K562 (cell line): ENCODE measurements around the gene KIAA1958. TPM values are rescaled to one million over a fixed set of nuclear protein-coding genes. Genes with fewer than 3 reads are reported as not detected.

Experiments
- ATAC-seq: fragments of 200-7000 bp; cut with Tn5 transposase; 3 replicates; pipeline ENCODE4 v1.9.1; 2020; ENCODE audit warnings: moderate library complexity
- BruUV-seq: library from RNA; stranded (reverse); fragments of 400-500 nt; replicated peaks from 2 replicates; lab custom pipeline; 2021; lab: Mats Ljungman, UMichigan
- CTCF ChIA-PET: fragments of 300-600 bp; formaldehyde crosslinking; extraction: SDS; loops from one replicate; lab custom pipeline; 2021; ENCODE audit warnings: low intra/inter-chr PET ratio; lab: Yijun Ruan, JAX
- POLR2A ChIA-PET: fragments of 300-600, 350-650 bp; sonication (Branson Sonifier 250); formaldehyde crosslinking; extraction: SDS; loops from one replicate; lab custom pipeline; 2021; ENCODE audit warnings: antibody characterized with exemption, inconsistent platforms; lab: Yijun Ruan, JAX
- DNase-seq, 4 experiments: peaks; one replicate each; pipeline versions ENCODE4 v3.0.0 to v3.0.0-alpha.2; 2011 to 2018; ENCODE audit warnings: low spot score in 3 of 4, mixed read lengths in 3 of 4; ENCODE audit errors: extremely low read depth in 1 of 4
- FAIRE-seq: peaks from 2 replicates; lab custom pipeline; 2011; peaks lifted over from hg19 to GRCh38; lab: Jason Lieb, UNC
- H2AFZ ChIP-seq: 2 replicates; pipeline ENCODE4 v1.6.0; 2011; ENCODE audit warnings: low read depth, low read length, control low read depth, inconsistent platforms
- H3K27ac ChIP-seq: fragments of 200-600 bp; 3 replicates; pipeline ENCODE4 v1.8.0; 2011; ENCODE audit warnings: low read depth, mild to moderate bottlenecking, control low read depth, inconsistent platforms, low read length, moderate library complexity, mixed read lengths; ENCODE audit errors: extremely low read depth
- H3K27me3 ChIP-seq, 2 experiments: fragments of 300-600 bp in 1 of 2; 2 replicates in 1 of 2; 3 replicates in 1 of 2; pipeline versions ENCODE4 v1.6.0 to v1.8.0; 2011; ENCODE audit warnings: inconsistent platforms in 2 of 2, low read length in 2 of 2, mild to moderate bottlenecking in 1 of 2, mixed read lengths in 1 of 2, moderate library complexity in 1 of 2; ENCODE audit not compliant: control insufficient read depth in 2 of 2, insufficient read depth in 2 of 2
- H3K36me3 ChIP-seq: fragments of 300-600 bp; 3 replicates; pipeline ENCODE4 v1.8.0; 2011; ENCODE audit warnings: mild to moderate bottlenecking, low read length, inconsistent platforms; ENCODE audit not compliant: control insufficient read depth, insufficient read depth
- H3K4me1 ChIP-seq, 2 experiments: fragments of 200-600 bp in 1 of 2; replicated peaks in 1 of 2; 2 replicates in 1 of 2; 3 replicates in 1 of 2; pipeline versions ENCODE4 v1.5.1 to v1.8.0; 2011; ENCODE audit warnings: inconsistent platforms in 2 of 2, low read length in 2 of 2, mild to moderate bottlenecking in 1 of 2, mixed read lengths in 1 of 2, moderate library complexity in 1 of 2; ENCODE audit not compliant: control insufficient read depth in 2 of 2, insufficient read depth in 2 of 2
- H3K4me2 ChIP-seq: 2 replicates; pipeline ENCODE4 v1.6.1; 2011; ENCODE audit warnings: low read length, control low read depth, inconsistent platforms, mixed read lengths; ENCODE audit not compliant: insufficient read depth
- H3K4me3 ChIP-seq: fragments of 200-600 bp; sonication (generic), shearing (Covaris generic); 2 replicates; pipeline ENCODE4 v1.5.1; 2016; ENCODE audit warnings: control low read depth, inconsistent platforms
- H3K79me2 ChIP-seq: fragments of 200-600 bp; 3 replicates; pipeline ENCODE4 v1.8.0; 2011; ENCODE audit warnings: low read length, inconsistent platforms; ENCODE audit not compliant: control insufficient read depth, insufficient read depth
- H3K9ac ChIP-seq, 2 experiments: 2 replicates each; pipeline versions ENCODE4 v1.6.0 to v1.6.1; 2011; ENCODE audit warnings: low read depth in 2 of 2, low read length in 2 of 2, control low read depth in 1 of 2, inconsistent platforms in 1 of 2, mild to moderate bottlenecking in 1 of 2, mixed read lengths in 1 of 2; ENCODE audit not compliant: insufficient read depth in 1 of 2
- H3K9me1 ChIP-seq: one replicate; pipeline ENCODE4 v1.6.0; 2011; ENCODE audit warnings: inconsistent platforms, mild to moderate bottlenecking, low read length, moderate library complexity; ENCODE audit not compliant: control insufficient read depth, insufficient read depth
- H3K9me3 ChIP-seq: replicated peaks from 2 replicates; pipeline ENCODE4 v1.5.1; 2011; ENCODE audit warnings: low read depth, low read length, inconsistent platforms; ENCODE audit not compliant: control insufficient read depth, insufficient read depth
- H4K20me1 ChIP-seq: replicated peaks from 2 replicates; pipeline ENCODE4 v1.6.1; 2011; ENCODE audit warnings: low read length, inconsistent platforms, mixed read lengths; ENCODE audit not compliant: control insufficient read depth, insufficient read depth
- ATF4 ChIP-seq: fragments of 450-650 bp; formaldehyde crosslinking; IDR thresholded peaks from 2 replicates; pipeline ENCODE4 v1.4.0; 2022; ENCODE audit warnings: mild to moderate bottlenecking, moderate library complexity
- CHD4 ChIP-seq: fragments of 200-600 bp; sonication (generic); IDR thresholded peaks from 3 replicates; pipeline ENCODE4 v1.6.1; 2012; ENCODE audit warnings: low read depth, mild to moderate bottlenecking, mixed read lengths, low read length, inconsistent platforms; ENCODE audit not compliant: insufficient read depth, insufficient replicate concordance, poor library complexity, severe bottlenecking
- ILK ChIP-seq: fragments of 450-650 bp; IDR thresholded peaks from 2 replicates; pipeline ENCODE4 v1.6.1; 2016; ENCODE audit warnings: missing genetic modification characterization, low read depth, mild to moderate bottlenecking, missing compliant biosample characterization, moderate library complexity, borderline replicate concordance
- NFIC ChIP-seq: fragments of 450-650 bp; IDR thresholded peaks from 2 replicates; pipeline ENCODE4 v1.6.1; 2017; ENCODE audit warnings: mild to moderate bottlenecking, inconsistent platforms
- NR4A1 ChIP-seq, 2 experiments: fragments of 250-450 bp in 1 of 2; fragments of 450-650 bp in 1 of 2; sonication (Bioruptor Pico) in 1 of 2; IDR thresholded peaks; 2 replicates each; pipeline versions ENCODE4 v1.4.0 to v1.6.1; 2016 to 2020; ENCODE audit warnings: mild to moderate bottlenecking in 2 of 2, missing compliant biosample characterization in 1 of 2, missing genetic modification characterization in 1 of 2, moderate library complexity in 1 of 2
- SFPQ ChIP-seq: fragments of 200-400 bp; formaldehyde crosslinking; IDR thresholded peaks from 2 replicates; pipeline ENCODE4 v1.6.1; 2017; ENCODE audit warnings: mild to moderate bottlenecking, low read depth, low read length, moderate library complexity
- SMARCB1 ChIP-seq: IDR thresholded peaks from 2 replicates; pipeline ENCODE4 v1.6.1; 2011; ENCODE audit warnings: improper control_type of control experiment, low read depth; ENCODE audit not compliant: insufficient read length
- ZC3H8 ChIP-seq: fragments of 450-650 bp; IDR thresholded peaks from 2 replicates; pipeline ENCODE4 v1.6.1; 2017
- ZNF589 ChIP-seq: fragments of 200-800 bp; sonication (Bioruptor generic); IDR thresholded peaks from 2 replicates; pipeline ENCODE4 v1.6.1; 2016; ENCODE audit warnings: low read depth, missing genetic modification characterization, missing compliant biosample characterization
- WGBS: fragments of 100-300 bp; shearing (Covaris generic); methylation state at CpG from one replicate; pipeline ENCODE4 v1.1.6; 2016; ENCODE audit warnings: low coverage, mixed read lengths; ENCODE audit not compliant: insufficient coverage; ENCODE audit errors: missing lambda C conversion rate; 5-methylcytosine and 5-hydroxymethylcytosine counted together
- in situ Hi-C: fragments of 300-500 bp; cut with MboI; formaldehyde crosslinking; loops from 4 replicates; pipeline ENCODE4 v1.15.0; 2018; ENCODE audit warnings: inconsistent platforms, mixed read lengths
- intact Hi-C: fragments of 100-400 bp; cut with micrococcal nuclease; formaldehyde crosslinking; loops from 2 replicates; pipeline ENCODE4 v1.14.2; 2022
- polyA plus RNA-seq, 8 experiments: library from polyadenylated mRNA; depleted of rRNA in 4 of 8; stranded (reverse) in 5 of 8; unstranded in 3 of 8; fragments of >200 nt; fragmentation: Nextera tagmentation in 2 of 8; fragmentation: Illumina TruSeq in 1 of 8; extraction: Ambion mirVana in 2 of 8; extraction: Trizol in 1 of 8; gene quantifications; 2 replicates each; pipeline versions ENCODE4 v1.2.1 to v1.2.3, GENCODE V29; 2011 to 2014; ENCODE audit warnings: inconsistent platforms in 1 of 8, missing spikeins in 1 of 8
- total RNA-seq, 7 experiments: library from RNA; depleted of rRNA in 6 of 7; stranded (reverse); fragments of >200 nt in 6 of 7; fragmentation: Illumina TruSeq in 2 of 7; extraction: Trizol in 2 of 7; gene quantifications; 2 replicates each; pipeline versions ENCODE4 v1.2.1 to v1.2.3, GENCODE V29; 2011 to 2021; ENCODE audit warnings: low replicate concordance in 1 of 7

KIAA1958 gene
- total and polyA plus RNA-seq, 9 of the 15 experiments (the other 6 are each of a cell fraction or from before 2014, with no cell fraction given), result 1.1 to 16.0 (median 10.1) TPM

- Histone ChIP-seq H3K79me2 (no peaks in the 10 kb centered on the region), H4K20me1 (no peaks in the 10 kb centered on the region), H3K27me3 (no peaks in the 10 kb centered on the region), H3K9ac (no peak overlapping the region), H3K9me3 (no peaks in the 10 kb centered on the region), H3K9me1 (no peaks in the 10 kb centered on the region), H3K4me2 (no peak overlapping the region), H3K36me3 (peaks cover 66% of the 10 kb centered on the region), H2AFZ (no peak overlapping the region), H3K27ac (no peak overlapping the region), H3K4me3 (no peak overlapping the region), H3K4me1 (no peaks in the 10 kb centered on the region)
- no TSS peak for BruUV-seq
- POLR2A ChIA-PET, result interaction anchor here (0.5 kb wide), 1 partner anchor 142 kb away, joined by 3 read pairs; no protein-coding TSS in a partner anchor
- CTCF ChIA-PET, result no interaction called here
- DNase-seq (no peak), ATAC-seq (no peak), FAIRE-seq (no peak)
- in situ Hi-C loops (no loop called here), intact Hi-C loops (no loop called here)
- no peak for TF ChIP-seq NFIC
- TF ChIP-seq ZC3H8, result no peak
- TF ChIP-seq ATF4, result no peak
- no peak for TF ChIP-seq ZNF589
- TF ChIP-seq NR4A1 (CRISPR knock-in tag; IDR thresholded peaks at IDR 0.05), result no peak
- no peak for TF ChIP-seq NR4A1 (tag; IDR thresholded peaks at IDR 0.05)
- no peak for TF ChIP-seq SFPQ
- no peak for TF ChIP-seq CHD4
- no peak for TF ChIP-seq SMARCB1
- TF ChIP-seq ILK, result no peak
- 87% methylated on average over 6 of the region's 6 CpGs for WGBS
Observed at GRCh38 chr9:112689161-112689740, 202.6 kb downstream of the KIAA1958 start.
